Smooth muscle cell of the brain vasculature (primary cell): ENCODE measurements around the gene SPC25.

Experiments used
- DNase-seq: peaks from one replicate; pipeline ENCODE4 v3.0.0-alpha.2; 2012; ENCODE audit warnings: low read depth, low spot score

The SPC25 gene

GRCh38 chr2:168843253-168843652 is 47.0 kb downstream of the SPC25 start:
- no peak for DNase-seq

- DNase-seq: no peak
Measured at GRCh38 chr2:168841445-168841844, 48.8 kb downstream of the SPC25 start.

- DNase-seq: no peak
Measured at GRCh38 chr2:168835969-168836368, 54.3 kb downstream of the SPC25 start.

GRCh38 chr2:168831662-168832061 is 58.6 kb downstream of the SPC25 start:
- DNase-seq: no peak

- no peak for DNase-seq
Measured at GRCh38 chr2:168830958-168831357, 59.3 kb downstream of the SPC25 start.

GRCh38 chr2:168825126-168825525 is 65.1 kb downstream of the SPC25 start:
- no peak for DNase-seq

GRCh38 chr2:168821992-168822391 is 68.2 kb downstream of the SPC25 start:
- no peak for DNase-seq

- no peak for DNase-seq
Measured at GRCh38 chr2:168821577-168821976, 68.7 kb downstream of the SPC25 start.
